Activated naive CD8-positive, alpha-beta T cell treated with anti-CD3 and anti-CD28 coated beads, Interleukin-2, amount 50 U/mL, for 16 hours (primary cell): Measurements from ENCODE around the gene SIGLEC6.

Source experiments
- DNase-seq: peaks from one replicate; pipeline ENCODE4 v3.0.0-alpha.2; 2020; ENCODE audit warnings: low read depth, low spot score

SIGLEC6 gene

DNA sequence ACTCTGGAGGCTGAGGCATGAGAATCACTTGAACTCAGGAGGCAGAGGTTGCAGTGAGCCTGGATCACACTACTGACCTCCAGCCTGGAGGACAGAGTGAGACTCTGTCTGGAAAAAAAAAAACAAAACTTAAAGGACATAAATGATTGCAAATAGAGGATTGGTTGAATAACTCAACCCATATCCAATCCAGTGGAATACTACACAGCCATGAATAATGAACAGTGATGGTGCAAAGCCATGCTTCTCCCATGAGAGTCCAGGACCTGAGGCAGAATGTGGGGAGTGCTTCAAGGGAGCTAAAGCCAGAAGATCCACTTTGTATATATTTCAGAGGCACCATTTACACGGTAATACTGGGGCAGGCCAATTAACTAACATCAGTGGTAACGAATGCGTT is 55.3 kb downstream of the SIGLEC6 start:
- no peak for DNase-seq

DNA sequence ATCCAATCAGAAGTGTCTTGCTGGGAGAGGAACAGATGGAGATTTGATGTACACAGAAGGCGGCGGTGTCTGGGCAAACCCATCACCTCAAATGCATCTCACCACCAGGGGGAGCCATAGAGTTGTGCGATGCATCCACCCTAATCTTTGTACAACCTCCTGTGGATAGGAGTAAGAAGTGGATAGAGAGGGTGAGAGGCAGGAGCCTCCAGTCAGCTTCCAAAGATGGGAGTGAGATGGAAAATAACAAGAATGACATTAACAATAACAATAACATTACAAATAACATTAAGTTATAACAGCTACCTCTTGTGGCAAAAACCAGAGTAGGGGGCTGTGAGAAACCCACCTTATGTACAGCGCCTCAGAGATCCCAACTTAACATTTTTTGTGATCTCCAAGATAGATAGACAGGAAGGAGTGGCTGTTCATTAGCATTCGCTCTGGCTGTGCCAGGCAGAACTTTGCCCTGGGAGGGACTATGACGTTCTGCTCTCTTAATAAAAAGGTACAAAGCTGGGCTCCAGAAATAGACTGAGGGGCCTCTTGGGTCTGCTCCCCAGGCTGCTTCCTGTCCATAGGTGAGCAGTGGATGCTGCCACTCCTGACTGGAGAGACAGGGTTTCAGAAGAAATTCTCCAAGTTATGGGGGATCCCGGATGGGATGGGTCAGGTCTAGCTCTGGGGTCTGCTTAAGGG is 58.3 kb downstream of the SIGLEC6 start:
- peak; percentile 76 for DNase-seq

DNA sequence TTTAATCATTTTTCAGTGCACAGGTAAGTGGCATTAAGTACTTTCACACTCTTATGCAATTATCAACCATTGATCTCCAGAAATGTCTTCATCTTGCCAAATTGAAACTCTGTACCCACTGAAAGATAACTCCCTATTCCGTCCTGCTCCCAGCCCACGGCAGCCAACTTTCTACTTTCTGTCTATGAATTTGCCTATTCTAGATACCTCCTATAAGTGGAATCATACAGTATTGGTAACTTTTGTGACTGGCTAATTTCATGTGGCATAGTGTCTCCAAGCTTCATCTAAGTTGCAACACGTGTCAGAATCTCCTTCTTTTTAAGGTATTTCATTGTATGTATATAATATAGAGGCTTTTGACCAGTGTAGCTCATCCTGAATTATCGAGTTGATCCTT is 58.9 kb downstream of the SIGLEC6 start:
- no peak for DNase-seq

DNA sequence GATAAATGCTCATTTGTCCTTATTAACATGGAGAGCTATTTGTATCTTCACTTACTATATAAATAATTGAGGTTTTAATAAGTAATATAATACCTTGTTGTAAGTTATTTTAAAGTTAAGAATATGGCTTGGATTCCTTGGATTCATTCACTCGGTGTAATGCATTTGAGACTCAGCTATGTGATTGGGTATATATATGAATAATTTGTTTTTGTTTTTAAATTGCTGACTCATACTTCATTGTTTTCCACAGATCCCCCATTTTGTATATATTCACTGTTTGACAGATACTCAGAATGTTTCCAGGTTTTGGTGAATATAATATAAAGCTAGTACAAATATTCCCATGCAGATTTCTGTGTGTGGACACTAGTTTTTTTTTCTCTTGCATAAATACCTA is 59.9 kb downstream of the SIGLEC6 start:
- DNase-seq: no peak

DNA sequence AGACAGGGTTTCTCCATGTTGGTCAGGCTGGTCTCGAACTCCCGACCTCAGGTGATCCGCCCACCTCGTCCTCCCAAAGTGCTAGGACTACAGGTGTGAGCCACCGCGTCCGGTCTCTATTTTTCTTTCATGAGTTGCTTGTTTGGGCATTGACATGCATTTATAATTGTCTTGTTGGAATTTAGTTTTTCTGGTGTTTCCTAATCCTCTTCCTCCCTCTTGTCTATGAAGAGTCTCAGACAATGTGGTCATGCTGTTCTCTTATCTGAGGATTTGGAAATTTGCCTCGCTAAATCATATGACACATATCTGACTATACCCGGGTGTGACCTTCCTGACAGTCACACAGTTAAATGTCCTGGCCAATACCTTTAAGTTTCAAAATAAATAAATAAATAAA is 60.5 kb downstream of the SIGLEC6 start:
- no peak for DNase-seq

DNA sequence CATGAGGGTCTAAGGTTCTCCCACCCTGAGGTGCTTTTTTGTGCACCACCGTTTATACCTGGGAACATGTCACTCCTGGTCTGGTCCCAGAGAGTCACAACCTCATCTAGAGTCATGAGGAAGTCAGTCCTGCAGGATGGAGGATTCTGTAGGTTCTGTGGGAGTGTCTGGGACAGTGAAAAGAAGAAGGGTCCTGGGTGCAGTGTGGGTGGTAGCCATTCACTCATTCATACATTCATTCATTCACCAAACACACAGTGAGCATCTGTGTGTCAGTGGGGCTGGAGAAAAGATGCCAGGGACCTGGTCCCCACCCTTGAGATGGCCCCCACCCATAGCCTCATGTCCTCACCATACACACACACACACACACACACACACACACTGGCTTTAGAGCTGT is 61.8 kb downstream of the SIGLEC6 start:
- no peak for DNase-seq

DNA sequence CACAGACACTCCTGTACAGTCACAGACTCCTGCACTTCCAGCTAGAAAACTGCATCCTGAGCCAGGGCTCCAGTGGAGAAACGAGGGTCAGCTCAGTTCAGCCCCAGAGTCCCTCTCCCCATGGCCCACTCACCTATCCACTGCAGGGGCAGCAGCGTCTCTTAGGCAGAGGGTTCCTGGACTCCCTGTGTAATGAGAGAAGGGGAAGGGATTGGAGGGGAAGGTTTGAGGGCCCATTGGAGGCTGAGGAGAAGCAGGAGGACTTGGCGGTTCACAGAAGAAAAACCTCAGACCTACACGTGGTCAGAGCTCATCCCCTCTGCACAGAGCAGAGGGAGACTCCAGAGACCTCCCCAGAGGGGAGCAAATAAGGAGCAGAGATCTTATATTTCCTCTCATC is 62.3 kb downstream of the SIGLEC6 start:
- DNase-seq: no peak

DNA sequence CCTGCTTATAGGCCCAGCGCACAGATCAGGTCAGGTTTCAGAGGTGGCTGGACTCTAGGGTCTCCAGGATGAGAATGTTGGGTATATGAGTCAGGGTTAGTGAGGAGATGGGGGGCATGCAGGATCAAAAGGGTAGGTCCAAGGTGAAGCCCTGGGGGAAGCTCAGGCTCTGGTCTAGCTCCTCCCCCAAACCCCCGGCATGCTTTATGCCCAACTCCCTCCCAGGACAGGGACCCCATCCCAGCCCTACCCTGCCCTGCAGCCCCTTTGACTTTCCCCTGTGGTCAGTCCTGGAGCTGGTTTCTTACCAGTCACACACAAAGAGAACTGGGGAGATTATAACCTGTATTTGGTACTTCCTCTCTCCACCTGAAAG is 62.9 kb downstream of the SIGLEC6 start:
- no peak for DNase-seq

DNA sequence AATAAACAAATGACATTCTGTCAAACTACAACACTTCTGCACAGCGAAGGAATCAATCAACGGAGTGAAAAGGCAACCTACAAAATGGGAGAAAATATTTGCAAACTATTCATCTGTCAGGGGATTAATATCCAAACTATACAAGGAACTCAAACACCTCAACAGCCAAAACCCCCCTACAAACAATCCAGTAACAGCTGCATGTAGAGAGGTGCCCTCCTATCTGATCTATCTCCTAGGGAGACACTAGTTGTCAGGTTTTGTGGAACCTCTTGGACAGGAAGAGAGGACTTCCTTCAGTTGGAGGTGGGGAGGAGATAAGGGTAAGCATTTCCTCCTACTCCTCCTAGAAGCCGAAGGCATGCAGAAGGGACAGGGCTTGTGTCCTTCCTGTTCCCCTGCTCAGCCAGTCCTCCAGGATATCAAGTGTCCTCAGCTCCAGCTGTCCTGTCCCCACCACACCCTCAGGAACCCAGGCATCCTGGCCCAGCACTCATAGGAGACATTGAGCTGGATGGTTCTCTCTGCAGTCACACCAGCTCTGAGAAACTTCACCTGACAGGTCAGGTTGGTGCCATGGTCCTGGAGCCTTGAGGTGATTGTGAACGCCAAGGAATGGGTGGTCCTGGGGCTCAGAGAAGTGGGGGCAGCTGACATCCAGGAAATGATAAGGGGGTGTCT is 63.5 kb downstream of the SIGLEC6 start:
- no peak for DNase-seq
